GM21723 (cell line): ENCODE data around the gene DHX29.

Experiments used
- ATAC-seq: cut with Tn5 transposase; IDR thresholded peaks from one replicate; pipeline ENCODE4 v1.9.1; 2021; ENCODE audit warnings: mild to moderate bottlenecking, moderate library complexity; ENCODE audit not compliant: unreplicated experiment

The DHX29 gene

DNA sequence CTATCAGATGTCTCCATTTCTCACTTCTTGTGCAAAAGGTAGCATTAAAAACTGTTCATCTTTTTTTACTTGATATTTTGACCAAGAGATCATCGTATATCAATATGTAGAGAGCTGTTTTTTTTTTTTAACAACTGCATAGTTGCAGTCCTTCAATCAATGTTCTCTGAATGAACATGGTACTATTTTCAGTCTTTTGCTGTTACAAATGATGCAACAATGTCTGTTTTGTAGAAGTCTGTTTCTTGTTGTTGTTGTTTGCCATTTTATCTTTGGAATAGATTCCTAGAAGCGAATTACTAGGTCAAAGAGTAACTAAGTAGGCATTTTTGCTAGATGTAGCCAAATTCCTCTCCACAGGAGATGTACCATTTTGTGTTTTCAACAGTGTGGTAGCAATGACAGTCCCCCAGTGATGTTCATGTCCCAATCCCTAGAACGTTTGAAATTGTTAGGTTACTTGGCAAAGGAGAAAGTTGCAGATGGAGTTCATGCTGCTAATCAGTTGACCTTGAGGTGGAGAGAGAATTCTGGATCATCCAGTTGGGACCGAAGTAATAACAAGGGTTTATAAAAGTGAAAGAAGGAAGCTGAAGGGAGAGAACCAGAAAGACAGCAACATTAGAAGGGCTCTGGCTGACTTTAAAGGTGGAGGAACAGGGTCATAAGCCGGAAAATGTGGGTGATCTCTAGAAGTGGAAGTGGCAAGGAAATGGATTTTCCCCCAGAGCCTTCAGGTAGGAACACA lies 6.5 kb upstream of the DHX29 start:
- ATAC-seq = no peak

DNA sequence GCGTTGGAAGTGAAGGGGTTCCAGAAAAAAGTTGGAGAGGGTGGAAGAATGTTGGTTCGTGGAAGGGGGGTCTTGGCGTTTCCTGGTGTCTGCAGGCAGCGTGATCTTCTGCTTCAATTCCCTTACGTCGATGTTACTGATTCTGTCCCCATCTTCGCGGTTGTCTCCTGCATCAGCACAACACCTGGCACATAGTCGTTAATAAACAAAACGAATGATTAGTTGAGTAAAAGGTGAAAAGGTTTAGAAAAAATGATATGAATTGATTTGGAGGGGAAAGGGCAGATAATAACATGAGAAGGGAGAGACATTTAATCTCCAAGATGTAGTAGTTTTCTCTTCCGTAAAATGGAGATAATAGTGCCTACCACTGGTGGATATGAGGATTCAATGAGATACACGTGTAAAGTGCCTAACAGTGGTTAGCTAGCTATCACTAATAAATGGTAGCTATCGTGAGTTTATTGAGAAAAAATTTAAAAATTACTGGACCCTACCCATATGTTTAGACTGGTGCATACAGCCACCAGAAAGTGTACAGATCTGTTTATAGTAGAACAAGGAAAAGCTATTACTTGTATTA lies 851 bp upstream of the DHX29 start:
- peak; percentile 9 for ATAC-seq

DNA sequence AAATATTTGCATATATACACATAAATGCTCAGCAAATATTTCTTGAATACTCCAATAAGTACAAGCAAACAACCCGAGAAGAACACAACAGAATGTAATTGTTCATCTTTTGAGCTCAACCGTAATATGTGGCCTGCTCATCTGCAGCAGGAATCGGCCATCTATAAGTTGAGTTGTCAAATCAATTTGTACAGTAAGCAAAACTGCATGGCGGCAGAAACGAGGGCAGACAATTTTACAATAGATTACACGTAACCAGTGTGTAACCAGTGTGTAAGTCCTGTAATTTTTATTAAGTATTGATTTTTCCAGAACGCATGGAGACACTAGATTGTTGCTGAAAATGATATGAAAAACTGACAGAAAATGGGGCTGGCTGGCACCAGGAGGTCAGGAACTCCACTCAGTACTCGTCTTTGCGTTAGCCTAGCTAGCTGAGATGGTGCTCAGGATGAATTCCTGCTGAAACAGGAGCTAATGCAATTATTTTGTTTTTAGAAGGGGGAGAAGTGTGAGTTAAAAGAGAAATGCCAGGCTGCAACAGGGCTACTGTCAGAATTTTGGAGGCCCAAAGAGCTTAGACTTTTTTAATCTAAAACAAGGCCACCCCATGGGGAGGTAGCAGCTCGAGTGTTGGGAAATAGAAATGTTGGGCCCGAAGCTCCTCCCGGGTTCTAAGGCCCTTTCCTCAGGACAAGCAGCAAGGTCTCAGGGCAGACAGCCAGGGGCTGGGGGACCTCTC lies 682 bp downstream of the DHX29 start:
- no peak for ATAC-seq

DNA sequence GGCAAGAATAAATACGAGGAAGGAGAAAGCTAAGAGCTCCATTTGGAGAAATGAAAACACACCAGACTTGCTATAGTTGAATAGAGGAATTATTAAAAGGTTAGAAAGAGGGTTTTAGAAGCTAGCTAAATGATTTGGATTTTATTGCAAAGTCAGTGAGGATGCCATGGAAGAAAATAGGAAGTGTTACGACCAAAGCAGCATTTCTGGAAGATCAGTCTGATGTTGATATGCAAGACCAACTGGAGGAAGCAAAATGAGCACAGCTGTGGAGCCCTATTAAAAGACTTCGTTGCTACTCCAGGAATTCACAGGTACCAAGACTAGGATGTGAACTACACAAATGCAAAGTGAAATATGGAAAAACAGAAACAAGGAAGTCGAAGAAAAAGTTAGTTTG lies 2.1 kb downstream of the DHX29 start:
- ATAC-seq = no peak

DNA sequence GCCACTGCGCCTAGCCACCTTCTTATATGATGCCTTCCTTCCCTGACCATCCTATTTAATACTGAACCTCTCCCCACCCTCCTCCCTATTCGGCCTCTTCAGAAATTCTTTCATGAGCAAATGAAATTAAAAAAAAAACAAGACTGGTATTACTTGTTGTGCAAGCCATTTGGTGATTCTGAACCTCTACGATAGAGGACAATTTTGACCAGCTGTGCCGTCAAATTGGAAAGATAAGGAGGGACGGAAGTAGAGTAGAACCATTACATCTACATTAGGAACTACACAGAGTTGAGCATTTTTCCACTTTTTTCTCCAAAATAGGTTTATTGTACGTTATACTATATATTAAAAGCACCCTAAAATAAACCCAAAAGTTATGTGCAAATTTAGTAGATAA lies 2.9 kb downstream of the DHX29 start:
- no peak for ATAC-seq

DNA sequence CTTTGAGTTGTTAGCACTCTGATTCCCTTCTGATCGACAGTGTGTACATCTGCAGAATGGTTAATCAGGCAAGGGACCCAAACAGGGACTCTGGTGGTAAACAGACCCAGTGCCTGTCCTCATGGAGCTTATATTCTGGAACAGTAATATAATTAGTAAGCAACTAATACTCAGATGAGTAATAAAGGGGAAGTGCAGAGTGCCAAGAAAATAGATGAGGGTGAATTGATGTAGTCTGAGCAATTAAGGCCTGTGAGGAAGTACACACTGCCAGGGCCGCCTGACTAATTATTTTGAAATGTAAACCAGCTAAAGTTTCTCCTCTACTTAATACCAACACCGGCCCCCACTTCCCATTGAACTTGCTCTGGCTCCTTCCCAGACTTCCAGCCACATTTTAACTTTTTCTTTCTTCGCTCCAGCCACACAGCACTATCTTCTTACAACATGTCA lies 4.2 kb downstream of the DHX29 start:
- ATAC-seq = no peak

DNA sequence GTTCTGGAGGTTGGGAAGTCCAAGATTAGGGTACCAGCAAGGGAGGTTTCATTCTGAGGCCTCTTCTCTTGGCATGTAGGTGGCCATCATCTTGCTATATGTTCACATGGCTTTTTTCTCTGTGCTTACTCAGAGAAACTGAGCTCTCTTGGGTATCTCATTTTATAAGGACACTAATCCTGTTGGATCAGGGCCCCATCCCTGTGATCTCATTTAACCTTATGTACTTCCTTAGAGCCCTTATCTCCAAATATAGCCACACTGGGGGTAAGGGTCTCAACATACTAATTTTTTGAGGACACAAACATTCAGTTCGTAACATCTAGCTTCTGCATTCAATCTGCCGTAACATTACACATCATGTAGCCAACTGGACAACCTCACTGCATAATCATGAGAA lies 6.6 kb downstream of the DHX29 start:
- ATAC-seq = no peak

DNA sequence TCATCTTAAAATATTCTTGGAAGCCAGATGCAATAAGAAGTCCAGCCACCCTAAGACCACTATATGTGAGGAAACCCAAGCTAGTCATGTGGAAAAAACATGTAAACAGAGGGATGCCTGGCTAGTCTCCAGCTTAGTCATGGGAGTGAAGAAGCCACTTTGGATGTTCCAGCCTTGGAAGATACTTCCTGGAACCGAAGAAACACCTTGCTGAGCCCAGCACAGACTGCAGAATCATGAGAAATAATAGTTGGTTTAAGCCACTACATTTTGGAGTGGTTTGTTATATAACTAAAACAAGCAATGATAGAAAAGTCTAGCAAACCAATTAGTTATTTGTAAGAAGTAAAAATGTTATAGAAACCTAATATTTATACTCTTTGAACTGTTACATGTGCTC lies 12.6 kb downstream of the DHX29 start:
- ATAC-seq = no peak

DNA sequence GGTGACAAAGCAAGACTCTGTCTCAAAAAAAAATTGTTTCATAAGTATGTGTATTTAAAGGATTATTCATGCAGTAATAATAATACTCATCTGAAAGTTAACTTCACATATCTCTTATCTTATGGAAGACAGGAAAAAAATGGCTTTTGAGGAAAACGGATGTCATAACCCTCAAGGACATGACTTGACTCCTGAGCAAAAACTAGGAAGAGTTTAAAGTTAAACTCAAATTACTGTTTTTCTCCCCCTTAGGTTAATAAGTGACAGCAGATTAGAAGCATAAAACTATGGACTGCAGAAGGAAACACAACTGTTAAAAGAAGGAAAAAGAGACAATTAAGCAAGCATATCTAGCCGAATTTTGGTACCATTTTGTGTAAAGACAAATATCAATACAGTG lies 16.5 kb downstream of the DHX29 start:
- ATAC-seq = no peak

DNA sequence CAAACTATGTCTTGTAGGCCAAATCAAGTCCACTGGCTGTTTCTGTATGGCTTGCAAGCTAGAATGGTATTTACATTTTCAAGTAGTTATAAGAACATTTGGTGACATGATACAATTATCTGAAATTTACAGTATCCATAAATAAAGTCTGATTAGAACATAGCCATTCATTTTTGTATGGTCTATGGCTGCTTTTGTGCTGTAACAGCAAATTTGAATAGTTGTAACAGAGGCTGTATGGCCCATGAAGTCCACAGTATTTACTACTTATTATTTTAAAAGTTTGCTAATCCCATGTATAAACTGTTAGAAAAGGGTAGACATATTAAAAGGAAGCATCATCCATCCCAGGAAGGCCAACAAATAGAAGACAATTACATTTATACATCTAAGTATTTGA lies 17.7 kb downstream of the DHX29 start:
- ATAC-seq = no peak

DNA sequence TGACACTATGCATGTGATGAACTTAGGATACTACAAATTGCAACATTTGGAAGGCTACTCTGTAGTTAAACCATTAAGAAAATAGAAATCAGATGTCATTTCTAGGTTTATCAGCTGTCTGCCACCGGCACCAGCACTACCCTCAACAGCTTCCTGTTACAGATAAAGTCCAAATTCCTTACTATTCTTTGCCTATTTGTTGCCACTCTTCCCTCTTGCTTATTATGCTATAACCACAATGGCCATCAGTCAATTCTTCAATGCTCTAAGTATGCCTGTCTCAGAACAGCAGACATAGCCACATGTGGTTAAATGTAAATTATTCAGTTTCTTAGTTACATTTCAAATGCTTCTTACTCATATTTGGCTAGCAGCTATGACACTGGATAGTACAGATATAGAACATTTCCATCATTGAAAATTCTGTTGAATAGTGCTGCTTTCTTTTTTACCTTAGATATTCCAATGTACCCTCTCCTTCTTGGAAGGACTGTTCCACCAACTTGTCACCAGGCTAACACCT lies 21.0 kb downstream of the DHX29 start:
- ATAC-seq = no peak

DNA sequence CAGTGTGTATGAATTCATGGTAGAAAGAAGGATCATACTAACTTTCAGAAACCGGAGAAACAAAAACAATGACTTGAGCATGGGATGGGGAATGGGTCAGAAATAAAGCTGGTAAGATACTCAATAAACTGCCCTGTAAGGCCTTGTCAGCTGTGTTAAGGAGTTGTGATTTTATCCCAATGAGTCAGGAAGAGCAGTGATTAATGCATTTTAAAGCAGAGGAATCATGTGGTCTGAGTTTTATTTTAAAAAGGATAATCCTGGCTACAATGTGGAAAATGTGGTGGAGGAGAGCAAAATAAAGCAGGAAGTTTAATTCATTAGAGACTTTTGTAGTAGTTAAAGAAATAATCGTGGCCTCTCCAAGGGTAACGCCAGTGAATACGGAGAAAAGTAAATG lies 28.7 kb downstream of the DHX29 start:
- no peak for ATAC-seq

DNA sequence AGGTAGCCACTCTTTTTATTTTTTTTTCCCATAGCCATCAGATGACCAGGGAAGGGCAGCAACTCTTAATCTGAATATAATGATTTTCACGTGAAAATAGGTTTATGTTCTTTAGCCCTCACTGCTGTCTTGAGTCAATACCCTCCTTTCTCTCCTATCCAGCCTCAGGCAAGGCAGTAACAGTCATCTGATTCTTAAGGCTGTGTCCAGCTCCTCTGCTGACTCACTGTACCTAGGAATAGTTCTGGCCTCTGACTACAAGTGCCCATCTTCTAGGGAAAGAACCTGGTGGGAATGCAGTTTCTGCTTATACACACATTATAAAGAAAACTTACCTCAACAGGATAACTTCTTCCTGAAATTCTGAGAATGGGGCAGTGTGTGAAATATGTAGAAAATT lies 30.7 kb downstream of the DHX29 start:
- ATAC-seq = no peak

DNA sequence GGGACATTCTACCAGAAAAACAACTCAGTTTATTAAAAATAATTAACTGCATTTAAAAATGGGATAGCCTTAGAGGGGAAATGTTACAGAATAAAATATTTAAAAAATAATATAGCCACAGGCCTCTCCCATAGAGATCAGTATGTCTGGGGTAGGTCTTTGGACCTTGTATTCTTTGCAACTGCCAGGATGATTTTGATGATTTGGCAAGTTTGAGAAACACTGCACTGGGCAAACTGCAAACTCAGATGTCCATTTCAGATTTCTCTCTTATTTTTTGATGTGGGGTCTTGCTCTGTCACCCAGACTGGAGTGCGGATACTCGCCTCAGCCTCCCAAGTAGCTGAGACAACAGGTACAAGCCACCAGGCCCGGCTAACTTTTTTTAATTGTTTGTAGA lies 49.2 kb downstream of the DHX29 start:
- no peak for ATAC-seq

DNA sequence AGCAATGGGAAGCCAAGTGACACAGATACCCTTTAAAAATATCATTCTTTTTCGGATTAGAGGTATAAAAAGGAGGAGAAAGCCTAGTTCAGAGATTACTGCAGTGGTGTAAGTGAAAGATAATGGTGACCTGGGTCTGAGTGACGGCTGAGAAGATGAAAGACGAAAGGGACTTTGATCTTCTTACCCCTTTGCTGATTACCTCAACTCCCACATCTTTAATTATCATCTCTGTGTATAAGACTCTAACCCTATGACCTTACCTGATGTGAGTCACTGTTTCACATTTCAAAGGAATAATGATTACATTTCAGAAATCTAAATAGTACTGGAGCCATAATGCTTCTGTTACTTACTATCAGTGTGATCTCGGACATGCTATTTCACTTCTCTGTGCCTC lies 52.7 kb downstream of the DHX29 start:
- ATAC-seq = no peak

DNA sequence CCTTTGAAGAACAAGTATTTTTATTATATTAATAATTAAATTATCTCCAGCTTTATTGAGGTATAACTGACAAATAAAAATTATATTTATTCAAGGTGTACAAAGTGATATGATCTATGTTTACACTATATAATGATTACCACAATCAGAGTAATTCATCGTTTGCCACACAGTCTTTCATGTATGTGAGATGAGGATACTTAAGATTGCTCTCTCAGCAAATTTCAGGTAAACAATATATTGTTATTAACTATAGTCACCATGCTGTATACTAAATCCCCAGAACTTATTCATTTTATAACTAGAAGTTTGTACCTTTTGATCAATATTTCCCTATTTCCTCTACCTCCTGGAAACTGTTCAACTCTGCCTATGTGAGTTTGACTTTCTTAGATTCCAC lies 57.4 kb downstream of the DHX29 start:
- no peak for ATAC-seq

DNA sequence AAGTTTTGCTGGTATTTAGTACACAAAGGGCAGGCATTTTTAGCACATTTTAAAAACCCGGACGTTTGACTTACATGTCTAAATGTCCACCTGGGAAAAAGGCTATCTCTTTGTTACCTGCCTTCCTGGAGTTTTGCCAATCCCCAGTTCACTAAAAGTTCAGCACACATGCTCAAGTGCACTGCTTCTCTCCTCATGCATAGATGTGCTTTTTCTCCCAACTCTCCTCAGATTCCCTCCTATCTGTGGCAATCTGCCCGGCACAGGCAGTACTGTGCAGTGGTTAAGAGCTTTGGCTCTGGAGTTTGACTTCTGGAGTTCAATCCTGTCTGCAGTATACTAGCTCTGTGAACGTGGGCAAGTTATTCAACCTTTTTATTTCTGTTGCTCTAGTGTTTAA lies 65.7 kb downstream of the DHX29 start:
- no peak for ATAC-seq

DNA sequence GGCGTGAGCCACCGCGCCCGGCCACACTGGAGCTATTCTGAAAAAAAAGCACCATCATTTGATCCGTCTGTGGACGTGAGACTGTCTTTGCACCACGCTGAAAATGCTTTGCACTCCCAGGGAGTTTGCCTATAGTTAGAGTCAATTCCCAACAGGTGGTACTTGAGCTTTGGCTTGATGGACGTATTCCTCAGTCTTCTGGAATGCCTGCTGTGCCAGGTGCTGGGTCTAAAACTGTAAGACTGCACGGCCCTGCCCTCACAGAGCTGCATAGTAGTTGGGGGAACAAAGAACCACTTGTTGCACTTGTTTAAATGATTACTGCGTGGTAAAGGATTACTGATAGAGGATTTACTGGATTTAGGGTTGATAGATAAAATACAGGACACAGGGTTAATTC lies 70.7 kb downstream of the DHX29 start:
- no peak for ATAC-seq

DNA sequence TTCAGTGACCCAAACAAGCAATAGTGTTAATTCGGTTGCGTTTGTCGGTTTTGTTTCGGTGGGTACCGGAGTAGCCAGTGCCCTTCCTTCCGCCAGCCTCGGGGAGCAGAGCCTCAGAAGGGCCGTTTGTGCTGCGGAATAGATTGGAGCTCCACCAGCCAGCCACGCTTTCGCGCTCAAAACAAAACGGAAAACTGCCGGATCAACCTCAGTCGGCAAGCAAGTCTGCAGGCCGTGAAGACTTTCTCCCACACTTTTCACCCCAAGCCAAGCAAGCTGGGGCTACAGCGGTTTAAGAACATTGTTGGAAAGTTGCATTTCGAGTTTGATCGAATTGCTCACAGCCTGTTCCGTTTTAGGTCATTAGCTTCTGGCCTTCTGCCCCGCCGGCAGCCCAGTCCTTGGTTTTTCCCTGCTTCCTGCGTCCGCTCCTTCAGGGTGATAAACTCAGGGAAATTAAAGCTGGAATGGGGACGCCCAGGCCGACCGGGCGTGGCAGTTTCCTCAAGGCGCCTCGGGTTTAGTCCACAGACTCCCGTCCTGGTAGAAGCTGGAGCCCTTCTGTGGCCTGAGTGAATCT lies 73.3 kb downstream of the DHX29 start:
- no peak for ATAC-seq

DNA sequence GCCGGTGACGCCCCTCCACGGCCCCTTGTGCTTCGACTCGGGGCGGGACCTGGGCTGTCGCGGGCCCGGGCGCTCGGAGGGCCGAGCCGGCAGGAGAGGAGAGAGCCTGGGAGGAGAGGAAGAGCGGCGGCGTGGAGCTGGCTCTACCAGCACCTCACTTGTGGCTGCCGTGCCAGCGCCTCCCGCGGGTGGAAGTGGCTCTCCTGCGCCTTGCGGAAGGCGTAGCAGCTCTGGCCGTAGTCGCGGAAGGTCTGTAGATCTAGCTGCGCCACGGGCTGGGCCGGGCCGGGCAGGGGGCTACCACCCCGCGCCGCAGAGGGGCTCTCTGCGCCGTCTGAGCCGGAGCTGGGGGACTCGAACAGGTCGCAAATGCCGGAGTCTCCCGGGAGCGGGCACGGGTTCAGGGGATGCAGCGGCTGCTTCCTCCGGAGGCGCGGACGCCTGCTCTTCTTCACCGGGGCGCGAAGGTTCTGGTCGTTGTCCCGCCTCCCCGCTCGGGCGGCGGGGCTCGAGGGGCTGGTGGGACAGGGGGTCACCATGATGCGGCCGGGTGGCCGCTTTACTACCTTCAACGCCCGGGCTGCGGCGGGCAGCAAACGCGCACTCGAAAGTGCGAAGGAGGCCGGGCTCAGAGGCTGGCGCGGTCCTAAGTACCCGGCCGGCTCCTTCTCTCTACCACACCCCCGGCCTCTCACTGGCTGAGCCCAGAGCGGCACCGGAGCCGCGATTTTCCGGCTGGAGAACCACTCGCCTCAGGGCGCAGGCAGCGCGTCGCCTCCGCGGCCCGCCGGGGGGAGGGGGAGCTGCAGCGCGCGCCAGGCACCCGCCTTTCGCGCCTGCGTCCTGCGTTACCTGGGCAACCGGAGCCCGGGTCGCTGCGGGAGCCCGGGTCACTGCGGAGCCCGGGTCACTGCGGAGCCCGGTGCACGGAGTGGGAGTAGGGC lies 74.2 kb downstream of the DHX29 start, which contains the start of gene CCNO:
Gene CCNO (minus strand): TSS at position 624 of the 944 bp plus-strand sequence. CDS start 85 bp downstream, at position 539.
- peak; percentile 56 for ATAC-seq
